C4-2B (cell line): ENCODE results near the gene TAGLN.

Experiments
- CTCF ChIP-seq: fragments of 450-650 bp; conservative IDR thresholded peaks from 2 replicates; pipeline ENCODE4 v1.5.1; 2017; ENCODE audit warnings: mild to moderate bottlenecking
- ZFX ChIP-seq: fragments of 450-650 bp; IDR thresholded peaks from 2 replicates; pipeline ENCODE4 v1.6.1; 2017

- TF ChIP-seq CTCF (no peak; the same call in 1 of the 2 replicates), ZFX (no peak)
Measured at GRCh38 chr11:117197516-117198456, 1.4 kb upstream of the TAGLN start.
